GM23338 (cell line): ENCODE measurements around the gene HCRTR1. TPM values are rescaled to one million over a fixed set of nuclear protein-coding genes. Genes with fewer than 3 reads are reported as not detected.

Experiments
- ATAC-seq: fragments of 200-7000 bp; cut with Tn5 transposase; 3 replicates; pipeline ENCODE4 v1.9.1; 2020
- DNase-seq: peaks from one replicate; pipeline ENCODE4 v3.0.0-alpha.2; 2015; ENCODE audit warnings: low spot score
- H2AFZ ChIP-seq: fragments of 200-600 bp; sonication (generic); 2 replicates; pipeline ENCODE4 v1.8.0; 2016; ENCODE audit warnings: antibody characterized with exemption, mild to moderate bottlenecking, moderate library complexity
- H3F3A ChIP-seq: fragments of 200-600 bp; sonication (generic); replicated peaks from 2 replicates; pipeline ENCODE4 v1.8.0; 2017; ENCODE audit warnings: antibody characterized with exemption, mixed run types, low read depth
- H3K27ac ChIP-seq: fragments of 200-600 bp; sonication (generic); 2 replicates; pipeline ENCODE4 v1.6.1; 2016; ENCODE audit warnings: low read depth
- H3K27me3 ChIP-seq: fragments of 200-600 bp; sonication (generic); 2 replicates; pipeline ENCODE4 v1.8.0; 2016; ENCODE audit warnings: mild to moderate bottlenecking, mixed run types, moderate library complexity; ENCODE audit not compliant: insufficient read depth
- H3K36me3 ChIP-seq: fragments of 200-600 bp; sonication (generic); 2 replicates; pipeline ENCODE4 v1.8.0; 2016; ENCODE audit warnings: mild to moderate bottlenecking; ENCODE audit not compliant: insufficient read depth
- H3K4me1 ChIP-seq: fragments of 200-600 bp; sonication (generic); 2 replicates; pipeline ENCODE4 v1.8.0; 2016; ENCODE audit warnings: mild to moderate bottlenecking, moderate library complexity; ENCODE audit not compliant: insufficient read depth
- H3K4me2 ChIP-seq: fragments of 200-600 bp; sonication (generic); 2 replicates; pipeline ENCODE4 v1.7.1; 2017; ENCODE audit warnings: mixed run types
- H3K4me3 ChIP-seq: fragments of 200-600 bp; sonication (generic); 2 replicates; pipeline ENCODE4 v1.6.1; 2016; ENCODE audit warnings: mixed run types
- H3K79me2 ChIP-seq: fragments of 200-600 bp; sonication (generic); replicated peaks from 2 replicates; pipeline ENCODE4 v1.8.0; 2017; ENCODE audit warnings: mild to moderate bottlenecking; ENCODE audit not compliant: insufficient read depth
- H3K9me2 ChIP-seq: fragments of 200-600 bp; sonication (generic); 2 replicates; pipeline ENCODE4 v1.8.0; 2017; ENCODE audit not compliant: insufficient read depth
- H4K20me1 ChIP-seq: fragments of 200-600 bp; sonication (generic); replicated peaks from 2 replicates; pipeline ENCODE4 v1.8.0; 2017; ENCODE audit warnings: mild to moderate bottlenecking; ENCODE audit not compliant: insufficient read depth
- H3K27ac Mint-ChIP-seq: 2 replicates; pipeline ENCODE4 v1.8.0; 2020; ENCODE audit warnings: inconsistent platforms, mild to moderate bottlenecking, moderate library complexity, mixed read lengths
- H3K27me3 Mint-ChIP-seq: 3 replicates; pipeline ENCODE4 v1.8.0; 2022; ENCODE audit warnings: low read depth, mild to moderate bottlenecking, moderate library complexity, mixed read lengths, inconsistent platforms; ENCODE audit not compliant: insufficient read depth, poor library complexity
- H3K36me3 Mint-ChIP-seq: 3 replicates; pipeline ENCODE4 v1.8.0; 2021; ENCODE audit warnings: low read depth, mild to moderate bottlenecking, inconsistent platforms, moderate library complexity, mixed read lengths
- H3K4me1 Mint-ChIP-seq: 3 replicates; pipeline ENCODE4 v1.8.0; 2020; ENCODE audit warnings: mild to moderate bottlenecking, inconsistent platforms, mixed read lengths
- H3K4me3 Mint-ChIP-seq: 3 replicates; pipeline ENCODE4 v1.8.0; 2021; ENCODE audit warnings: moderate library complexity, mild to moderate bottlenecking, inconsistent platforms, mixed read lengths
- H3K9me3 Mint-ChIP-seq: 3 replicates; pipeline ENCODE4 v1.8.0; 2020; ENCODE audit warnings: moderate library complexity, mild to moderate bottlenecking, inconsistent platforms, mixed read lengths
- CREB1 ChIP-seq: fragments of 250-450 bp; sonication (Bioruptor Pico); IDR thresholded peaks from 2 replicates; pipeline ENCODE4 v1.5.0; 2020; ENCODE audit warnings: low read depth, mild to moderate bottlenecking, moderate library complexity
- EZH2 ChIP-seq: fragments of 200-600 bp; sonication (generic); IDR thresholded peaks from one replicate; pipeline ENCODE4 v1.8.0; 2017; ENCODE audit warnings: antibody characterized with exemption, mild to moderate bottlenecking, low read depth; ENCODE audit not compliant: unreplicated experiment
- EZH2phosphoT487 ChIP-seq: fragments of 200-600 bp; sonication (generic); IDR thresholded peaks from one replicate; pipeline ENCODE4 v1.8.1; 2018; ENCODE audit warnings: antibody characterized with exemption; ENCODE audit not compliant: unreplicated experiment
- JUNB ChIP-seq: IDR thresholded peaks from one replicate; pipeline ENCODE4 v1.6.1; 2016; ENCODE audit warnings: antibody characterized with exemption; ENCODE audit not compliant: unreplicated experiment
- NANOG ChIP-seq: IDR thresholded peaks from 2 replicates; pipeline ENCODE4 v1.6.1; 2016; ENCODE audit warnings: antibody characterized with exemption, borderline replicate concordance
- POLR2AphosphoS5 ChIP-seq: IDR thresholded peaks from 2 replicates; pipeline ENCODE4 v1.6.1; 2016; ENCODE audit warnings: antibody characterized with exemption, low read depth
- STAT1 ChIP-seq: IDR thresholded peaks from one replicate; pipeline ENCODE4 v1.6.1; 2016; ENCODE audit warnings: antibody characterized with exemption; ENCODE audit not compliant: unreplicated experiment
- ZNF114 ChIP-seq: fragments of 250-450 bp; sonication (Bioruptor Pico); IDR thresholded peaks from 2 replicates; pipeline ENCODE4 v1.5.0; 2020; ENCODE audit warnings: mild to moderate bottlenecking, moderate library complexity
- ZNF331 ChIP-seq: fragments of 250-450 bp; sonication (Bioruptor Pico); IDR thresholded peaks from 2 replicates; pipeline ENCODE4 v1.5.0; 2020; ENCODE audit warnings: low read depth, mild to moderate bottlenecking, moderate library complexity
- polyA plus RNA-seq: library from polyadenylated mRNA; unstranded; fragments of >200 nt; fragmentation: Nextera tagmentation; extraction: Ambion mirVana; gene quantifications from 2 replicates; pipeline ENCODE4 v1.2.1, GENCODE V29; 2016
- total RNA-seq: library from RNA; depleted of rRNA; stranded (reverse); fragments of >200 nt; shearing (Covaris generic); gene quantifications from 2 replicates; pipeline ENCODE4 v1.2.3, GENCODE V29; 2014
- TF ChIP-seq, protein P1 (sequence below): fragments of 250-450 bp; sonication (Bioruptor Pico); IDR thresholded peaks from 2 replicates; pipeline ENCODE4 v1.5.0; 2020; ENCODE audit warnings: mild to moderate bottlenecking, moderate library complexity
- TF ChIP-seq, protein P2 (sequence below), 2 experiments: fragments of 200-600 bp in 1 of 2; sonication (generic) in 1 of 2; conservative IDR thresholded peaks; 2 replicates each; pipeline versions ENCODE4 v1.5.1 to v1.6.1; 2016 to 2017; ENCODE audit warnings: antibody characterized with exemption in 2 of 2, low read depth in 2 of 2, mild to moderate bottlenecking in 2 of 2, moderate library complexity in 1 of 2
- TF ChIP-seq, protein P3 (sequence below): IDR thresholded peaks from one replicate; pipeline ENCODE4 v1.6.1; 2018; ENCODE audit warnings: antibody characterized with exemption; ENCODE audit not compliant: unreplicated experiment
- TF ChIP-seq, protein P4 (sequence below): IDR thresholded peaks from 2 replicates; pipeline ENCODE4 v1.6.1; 2016; ENCODE audit warnings: antibody characterized with exemption

The HCRTR1 gene
- total and polyA plus RNA-seq, 2 experiments from 2014 or later: 0.15 to 1.0 TPM

DNA sequence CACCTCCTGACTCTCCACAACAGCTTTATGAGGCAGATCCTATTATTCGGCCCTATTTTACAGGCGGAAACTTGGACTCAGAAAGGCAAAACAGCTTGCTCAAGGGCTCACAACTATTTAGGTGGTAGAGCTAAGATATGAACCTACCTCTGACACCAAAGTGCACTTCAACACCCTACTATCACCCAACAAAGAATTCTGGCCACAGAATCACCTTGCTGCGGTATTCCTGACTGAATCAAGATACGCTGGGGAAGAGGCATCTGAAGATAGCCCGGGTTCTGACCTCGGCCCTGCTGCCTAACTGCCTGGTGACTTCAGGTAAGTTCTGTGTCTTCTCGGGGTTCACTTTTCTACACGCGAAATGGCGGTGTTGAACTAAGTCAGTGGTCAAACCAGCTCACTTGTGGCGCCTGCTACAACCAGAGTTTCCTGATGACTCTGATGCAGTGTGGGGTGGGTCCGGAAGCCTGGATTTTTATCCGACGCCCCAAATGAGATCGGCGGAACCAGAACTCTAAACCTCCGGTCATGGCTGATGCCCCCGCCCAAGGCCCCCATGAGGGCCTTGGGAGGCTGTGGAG lies 26.6 kb downstream of the HCRTR1 start:
- ATAC-seq (no peak), DNase-seq (no peak)
- H3K27ac Mint-ChIP-seq: peak overlapping the region; percentile 100
- H3K4me3 Mint-ChIP-seq: peak overlapping the region; percentile 95
- Histone ChIP-seq H3K36me3 (no peaks in the 10 kb centered on the region), H3K4me1 (peaks cover 36% of the 10 kb centered on the region), H3K27me3 (no peaks in the 10 kb centered on the region), H3K9me2 (no peaks in the 10 kb centered on the region), H3F3A (peaks cover 8% of the 10 kb centered on the region; the same call in 1 of the 2 replicates), H3K27ac (peak overlapping the region; percentile 97), H4K20me1 (no peaks in the 10 kb centered on the region), H2AFZ (no peak overlapping the region), H3K4me2 (peak overlapping the region; percentile 93), H3K79me2 (peaks cover 51% of the 10 kb centered on the region), H3K4me3 (peak overlapping the region; percentile 78)
- H3K27me3 Mint-ChIP-seq: peaks cover 10% of the 10 kb centered on the region
- peaks cover 13% of the 10 kb centered on the region; the same call in 2 of the 3 replicates for H3K4me1 Mint-ChIP-seq
- no peak for TF ChIP-seq EZH2
- no peak for TF ChIP-seq JUNB
- no peak for TF ChIP-seq NANOG
- TF ChIP-seq, protein P1, sequence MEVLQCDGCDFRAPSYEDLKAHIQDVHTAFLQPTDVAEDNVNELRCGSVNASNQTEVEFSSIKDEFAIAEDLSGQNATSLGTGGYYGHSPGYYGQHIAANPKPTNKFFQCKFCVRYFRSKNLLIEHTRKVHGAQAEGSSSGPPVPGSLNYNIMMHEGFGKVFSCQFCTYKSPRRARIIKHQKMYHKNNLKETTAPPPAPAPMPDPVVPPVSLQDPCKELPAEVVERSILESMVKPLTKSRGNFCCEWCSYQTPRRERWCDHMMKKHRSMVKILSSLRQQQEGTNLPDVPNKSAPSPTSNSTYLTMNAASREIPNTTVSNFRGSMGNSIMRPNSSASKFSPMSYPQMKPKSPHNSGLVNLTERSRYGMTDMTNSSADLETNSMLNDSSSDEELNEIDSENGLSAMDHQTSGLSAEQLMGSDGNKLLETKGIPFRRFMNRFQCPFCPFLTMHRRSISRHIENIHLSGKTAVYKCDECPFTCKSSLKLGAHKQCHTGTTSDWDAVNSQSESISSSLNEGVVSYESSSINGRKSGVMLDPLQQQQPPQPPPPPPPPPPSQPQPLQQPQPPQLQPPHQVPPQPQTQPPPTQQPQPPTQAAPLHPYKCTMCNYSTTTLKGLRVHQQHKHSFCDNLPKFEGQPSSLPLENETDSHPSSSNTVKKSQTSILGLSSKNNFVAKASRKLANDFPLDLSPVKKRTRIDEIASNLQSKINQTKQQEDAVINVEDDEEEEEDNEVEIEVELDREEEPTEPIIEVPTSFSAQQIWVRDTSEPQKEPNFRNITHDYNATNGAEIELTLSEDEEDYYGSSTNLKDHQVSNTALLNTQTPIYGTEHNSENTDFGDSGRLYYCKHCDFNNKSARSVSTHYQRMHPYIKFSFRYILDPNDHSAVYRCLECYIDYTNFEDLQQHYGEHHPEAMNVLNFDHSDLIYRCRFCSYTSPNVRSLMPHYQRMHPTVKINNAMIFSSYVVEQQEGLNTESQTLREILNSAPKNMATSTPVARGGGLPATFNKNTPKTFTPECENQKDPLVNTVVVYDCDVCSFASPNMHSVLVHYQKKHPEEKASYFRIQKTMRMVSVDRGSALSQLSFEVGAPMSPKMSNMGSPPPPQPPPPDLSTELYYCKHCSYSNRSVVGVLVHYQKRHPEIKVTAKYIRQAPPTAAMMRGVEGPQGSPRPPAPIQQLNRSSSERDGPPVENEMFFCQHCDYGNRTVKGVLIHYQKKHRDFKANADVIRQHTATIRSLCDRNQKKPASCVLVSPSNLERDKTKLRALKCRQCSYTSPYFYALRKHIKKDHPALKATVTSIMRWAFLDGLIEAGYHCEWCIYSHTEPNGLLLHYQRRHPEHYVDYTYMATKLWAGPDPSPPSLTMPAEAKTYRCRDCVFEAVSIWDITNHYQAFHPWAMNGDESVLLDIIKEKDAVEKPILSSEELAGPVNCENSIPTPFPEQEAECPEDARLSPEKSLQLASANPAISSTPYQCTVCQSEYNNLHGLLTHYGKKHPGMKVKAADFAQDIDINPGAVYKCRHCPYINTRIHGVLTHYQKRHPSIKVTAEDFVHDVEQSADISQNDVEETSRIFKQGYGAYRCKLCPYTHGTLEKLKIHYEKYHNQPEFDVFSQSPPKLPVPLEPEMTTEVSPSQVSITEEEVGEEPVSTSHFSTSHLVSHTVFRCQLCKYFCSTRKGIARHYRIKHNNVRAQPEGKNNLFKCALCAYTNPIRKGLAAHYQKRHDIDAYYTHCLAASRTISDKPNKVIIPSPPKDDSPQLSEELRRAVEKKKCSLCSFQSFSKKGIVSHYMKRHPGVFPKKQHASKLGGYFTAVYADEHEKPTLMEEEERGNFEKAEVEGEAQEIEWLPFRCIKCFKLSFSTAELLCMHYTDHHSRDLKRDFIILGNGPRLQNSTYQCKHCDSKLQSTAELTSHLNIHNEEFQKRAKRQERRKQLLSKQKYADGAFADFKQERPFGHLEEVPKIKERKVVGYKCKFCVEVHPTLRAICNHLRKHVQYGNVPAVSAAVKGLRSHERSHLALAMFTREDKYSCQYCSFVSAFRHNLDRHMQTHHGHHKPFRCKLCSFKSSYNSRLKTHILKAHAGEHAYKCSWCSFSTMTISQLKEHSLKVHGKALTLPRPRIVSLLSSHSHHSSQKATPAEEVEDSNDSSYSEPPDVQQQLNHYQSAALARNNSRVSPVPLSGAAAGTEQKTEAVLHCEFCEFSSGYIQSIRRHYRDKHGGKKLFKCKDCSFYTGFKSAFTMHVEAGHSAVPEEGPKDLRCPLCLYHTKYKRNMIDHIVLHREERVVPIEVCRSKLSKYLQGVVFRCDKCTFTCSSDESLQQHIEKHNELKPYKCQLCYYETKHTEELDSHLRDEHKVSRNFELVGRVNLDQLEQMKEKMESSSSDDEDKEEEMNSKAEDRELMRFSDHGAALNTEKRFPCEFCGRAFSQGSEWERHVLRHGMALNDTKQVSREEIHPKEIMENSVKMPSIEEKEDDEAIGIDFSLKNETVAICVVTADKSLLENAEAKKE (CRISPR knock-in tag): no peak
- TF ChIP-seq, protein P2, sequence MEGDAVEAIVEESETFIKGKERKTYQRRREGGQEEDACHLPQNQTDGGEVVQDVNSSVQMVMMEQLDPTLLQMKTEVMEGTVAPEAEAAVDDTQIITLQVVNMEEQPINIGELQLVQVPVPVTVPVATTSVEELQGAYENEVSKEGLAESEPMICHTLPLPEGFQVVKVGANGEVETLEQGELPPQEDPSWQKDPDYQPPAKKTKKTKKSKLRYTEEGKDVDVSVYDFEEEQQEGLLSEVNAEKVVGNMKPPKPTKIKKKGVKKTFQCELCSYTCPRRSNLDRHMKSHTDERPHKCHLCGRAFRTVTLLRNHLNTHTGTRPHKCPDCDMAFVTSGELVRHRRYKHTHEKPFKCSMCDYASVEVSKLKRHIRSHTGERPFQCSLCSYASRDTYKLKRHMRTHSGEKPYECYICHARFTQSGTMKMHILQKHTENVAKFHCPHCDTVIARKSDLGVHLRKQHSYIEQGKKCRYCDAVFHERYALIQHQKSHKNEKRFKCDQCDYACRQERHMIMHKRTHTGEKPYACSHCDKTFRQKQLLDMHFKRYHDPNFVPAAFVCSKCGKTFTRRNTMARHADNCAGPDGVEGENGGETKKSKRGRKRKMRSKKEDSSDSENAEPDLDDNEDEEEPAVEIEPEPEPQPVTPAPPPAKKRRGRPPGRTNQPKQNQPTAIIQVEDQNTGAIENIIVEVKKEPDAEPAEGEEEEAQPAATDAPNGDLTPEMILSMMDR (conservative IDR thresholded peaks at IDR 0.05; ENCODE audit: low read depth in 2 of 2): no peak
- TF ChIP-seq, protein P3, sequence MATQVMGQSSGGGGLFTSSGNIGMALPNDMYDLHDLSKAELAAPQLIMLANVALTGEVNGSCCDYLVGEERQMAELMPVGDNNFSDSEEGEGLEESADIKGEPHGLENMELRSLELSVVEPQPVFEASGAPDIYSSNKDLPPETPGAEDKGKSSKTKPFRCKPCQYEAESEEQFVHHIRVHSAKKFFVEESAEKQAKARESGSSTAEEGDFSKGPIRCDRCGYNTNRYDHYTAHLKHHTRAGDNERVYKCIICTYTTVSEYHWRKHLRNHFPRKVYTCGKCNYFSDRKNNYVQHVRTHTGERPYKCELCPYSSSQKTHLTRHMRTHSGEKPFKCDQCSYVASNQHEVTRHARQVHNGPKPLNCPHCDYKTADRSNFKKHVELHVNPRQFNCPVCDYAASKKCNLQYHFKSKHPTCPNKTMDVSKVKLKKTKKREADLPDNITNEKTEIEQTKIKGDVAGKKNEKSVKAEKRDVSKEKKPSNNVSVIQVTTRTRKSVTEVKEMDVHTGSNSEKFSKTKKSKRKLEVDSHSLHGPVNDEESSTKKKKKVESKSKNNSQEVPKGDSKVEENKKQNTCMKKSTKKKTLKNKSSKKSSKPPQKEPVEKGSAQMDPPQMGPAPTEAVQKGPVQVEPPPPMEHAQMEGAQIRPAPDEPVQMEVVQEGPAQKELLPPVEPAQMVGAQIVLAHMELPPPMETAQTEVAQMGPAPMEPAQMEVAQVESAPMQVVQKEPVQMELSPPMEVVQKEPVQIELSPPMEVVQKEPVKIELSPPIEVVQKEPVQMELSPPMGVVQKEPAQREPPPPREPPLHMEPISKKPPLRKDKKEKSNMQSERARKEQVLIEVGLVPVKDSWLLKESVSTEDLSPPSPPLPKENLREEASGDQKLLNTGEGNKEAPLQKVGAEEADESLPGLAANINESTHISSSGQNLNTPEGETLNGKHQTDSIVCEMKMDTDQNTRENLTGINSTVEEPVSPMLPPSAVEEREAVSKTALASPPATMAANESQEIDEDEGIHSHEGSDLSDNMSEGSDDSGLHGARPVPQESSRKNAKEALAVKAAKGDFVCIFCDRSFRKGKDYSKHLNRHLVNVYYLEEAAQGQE: no peak
- TF ChIP-seq ZNF331 (CRISPR knock-in tag): no peak
- TF ChIP-seq POLR2AphosphoS5: no peak
- TF ChIP-seq STAT1: no peak
- TF ChIP-seq EZH2phosphoT487: no peak
- TF ChIP-seq, protein P4, sequence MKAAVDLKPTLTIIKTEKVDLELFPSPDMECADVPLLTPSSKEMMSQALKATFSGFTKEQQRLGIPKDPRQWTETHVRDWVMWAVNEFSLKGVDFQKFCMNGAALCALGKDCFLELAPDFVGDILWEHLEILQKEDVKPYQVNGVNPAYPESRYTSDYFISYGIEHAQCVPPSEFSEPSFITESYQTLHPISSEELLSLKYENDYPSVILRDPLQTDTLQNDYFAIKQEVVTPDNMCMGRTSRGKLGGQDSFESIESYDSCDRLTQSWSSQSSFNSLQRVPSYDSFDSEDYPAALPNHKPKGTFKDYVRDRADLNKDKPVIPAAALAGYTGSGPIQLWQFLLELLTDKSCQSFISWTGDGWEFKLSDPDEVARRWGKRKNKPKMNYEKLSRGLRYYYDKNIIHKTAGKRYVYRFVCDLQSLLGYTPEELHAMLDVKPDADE: no peak
- no peak for TF ChIP-seq ZNF114 (CRISPR knock-in tag)
- no peak for TF ChIP-seq CREB1
- H3K36me3 Mint-ChIP-seq: no peaks in the 10 kb centered on the region
- H3K9me3 Mint-ChIP-seq: no peaks in the 10 kb centered on the region; the same call in 2 of the 3 replicates
